K562 (cell line): Measurements from ENCODE around the gene HSPB1. TPM values are rescaled to one million over a fixed set of nuclear protein-coding genes. Genes with fewer than 3 reads are reported as not detected.
A peak's percentile ranks its signal among the peaks of the same experiment; 100 is the strongest.

ENCODE experiments used
- BCOR ChIP-seq: fragments of 450-650 bp; IDR thresholded peaks from 2 replicates; pipeline ENCODE4 v1.6.1; 2016
- CREM ChIP-seq: IDR thresholded peaks from 2 replicates; pipeline ENCODE4 v1.6.1; 2014; ENCODE audit warnings: antibody characterized with exemption, low read depth
- FOXP1 ChIP-seq: sonication (generic); formaldehyde crosslinking; IDR thresholded peaks from 2 replicates; pipeline ENCODE4 v1.8.0; 2022; ENCODE audit warnings: mild to moderate bottlenecking, missing genetic modification reagents
- NCOA4 ChIP-seq: fragments of 450-650 bp; IDR thresholded peaks from 2 replicates; pipeline ENCODE4 v1.6.1; 2018; ENCODE audit warnings: mild to moderate bottlenecking; ENCODE audit not compliant: partially characterized antibody
- NR2F6 ChIP-seq: fragments of 450-650 bp; formaldehyde crosslinking; IDR thresholded peaks from 2 replicates; pipeline ENCODE4 v1.4.0; 2020; ENCODE audit warnings: mild to moderate bottlenecking
- PML ChIP-seq: IDR thresholded peaks from 2 replicates; pipeline ENCODE4 v1.6.1; 2012; ENCODE audit warnings: low read length, inconsistent platforms
- POLR2A ChIP-seq: fragments of 450-650 bp; conservative IDR thresholded peaks from 2 replicates; pipeline ENCODE4 v1.6.1; 2016
- POLR2H ChIP-seq: IDR thresholded peaks from 2 replicates; pipeline ENCODE4 v1.6.1; 2016; ENCODE audit warnings: missing genetic modification characterization, low read depth, mild to moderate bottlenecking, control low read depth, missing compliant biosample characterization, moderate library complexity
- RBM34 ChIP-seq: fragments of 200-400 bp; formaldehyde crosslinking; IDR thresholded peaks from 2 replicates; pipeline ENCODE4 v1.6.1; 2018; ENCODE audit warnings: low read length, borderline replicate concordance; ENCODE audit not compliant: insufficient read depth
- TBP ChIP-seq: optimal IDR thresholded peaks from 2 replicates; pipeline ENCODE3; 2011; ENCODE audit warnings: low read depth, low read length, improper control_type of control experiment
- ZNF175 ChIP-seq: fragments of 200-800 bp; sonication (Bioruptor generic); IDR thresholded peaks from 2 replicates; pipeline ENCODE4 v1.6.1; 2016; ENCODE audit warnings: low read depth, mild to moderate bottlenecking, missing genetic modification characterization, missing compliant biosample characterization
- polyA plus RNA-seq, 8 experiments: library from polyadenylated mRNA; depleted of rRNA in 4 of 8; stranded (reverse) in 5 of 8; unstranded in 3 of 8; fragments of >200 nt; fragmentation: Nextera tagmentation in 2 of 8; fragmentation: Illumina TruSeq in 1 of 8; extraction: Ambion mirVana in 2 of 8; extraction: Trizol in 1 of 8; gene quantifications; 2 replicates each; pipeline versions ENCODE4 v1.2.1 to v1.2.3, GENCODE V29; 2011 to 2014; ENCODE audit warnings: inconsistent platforms in 1 of 8, missing spikeins in 1 of 8
- total RNA-seq, 7 experiments: library from RNA; depleted of rRNA in 6 of 7; stranded (reverse); fragments of >200 nt in 6 of 7; fragmentation: Illumina TruSeq in 2 of 7; extraction: Trizol in 2 of 7; gene quantifications; 2 replicates each; pipeline versions ENCODE4 v1.2.1 to v1.2.3, GENCODE V29; 2011 to 2021; ENCODE audit warnings: low replicate concordance in 1 of 7
- TF ChIP-seq, protein P1 (sequence below): sonication (generic); formaldehyde crosslinking; IDR thresholded peaks from 2 replicates; pipeline ENCODE4 v1.8.0; 2022; ENCODE audit warnings: mild to moderate bottlenecking, missing genetic modification reagents
- TF ChIP-seq, protein P2 (sequence below), 2 experiments: fragments of 450-650 bp; IDR thresholded peaks; 2 replicates each; pipeline ENCODE4 v1.6.1; 2018; ENCODE audit warnings: mild to moderate bottlenecking in 2 of 2, low read depth in 1 of 2; ENCODE audit not compliant: partially characterized antibody in 2 of 2
- TF ChIP-seq, protein P3 (sequence below): fragments of 450-650 bp; IDR thresholded peaks from one replicate; pipeline ENCODE4 v1.6.1; 2018; ENCODE audit warnings: mild to moderate bottlenecking, moderate library complexity; ENCODE audit not compliant: partially characterized antibody
- TF ChIP-seq, protein P4 (sequence below): fragments of 450-650 bp; IDR thresholded peaks from 2 replicates; pipeline ENCODE4 v1.6.1; 2018; ENCODE audit not compliant: partially characterized antibody
- TF ChIP-seq, protein P5 (sequence below): fragments of 450-650 bp; formaldehyde crosslinking; IDR thresholded peaks from 2 replicates; pipeline ENCODE4 v1.4.0; 2022; ENCODE audit warnings: missing genetic modification characterization

The HSPB1 gene
- total and polyA plus RNA-seq, 9 of the 15 experiments (the other 6 are each of a cell fraction or from before 2014, with no cell fraction given), result 27.1 to 522 (median 138) TPM

DNA sequence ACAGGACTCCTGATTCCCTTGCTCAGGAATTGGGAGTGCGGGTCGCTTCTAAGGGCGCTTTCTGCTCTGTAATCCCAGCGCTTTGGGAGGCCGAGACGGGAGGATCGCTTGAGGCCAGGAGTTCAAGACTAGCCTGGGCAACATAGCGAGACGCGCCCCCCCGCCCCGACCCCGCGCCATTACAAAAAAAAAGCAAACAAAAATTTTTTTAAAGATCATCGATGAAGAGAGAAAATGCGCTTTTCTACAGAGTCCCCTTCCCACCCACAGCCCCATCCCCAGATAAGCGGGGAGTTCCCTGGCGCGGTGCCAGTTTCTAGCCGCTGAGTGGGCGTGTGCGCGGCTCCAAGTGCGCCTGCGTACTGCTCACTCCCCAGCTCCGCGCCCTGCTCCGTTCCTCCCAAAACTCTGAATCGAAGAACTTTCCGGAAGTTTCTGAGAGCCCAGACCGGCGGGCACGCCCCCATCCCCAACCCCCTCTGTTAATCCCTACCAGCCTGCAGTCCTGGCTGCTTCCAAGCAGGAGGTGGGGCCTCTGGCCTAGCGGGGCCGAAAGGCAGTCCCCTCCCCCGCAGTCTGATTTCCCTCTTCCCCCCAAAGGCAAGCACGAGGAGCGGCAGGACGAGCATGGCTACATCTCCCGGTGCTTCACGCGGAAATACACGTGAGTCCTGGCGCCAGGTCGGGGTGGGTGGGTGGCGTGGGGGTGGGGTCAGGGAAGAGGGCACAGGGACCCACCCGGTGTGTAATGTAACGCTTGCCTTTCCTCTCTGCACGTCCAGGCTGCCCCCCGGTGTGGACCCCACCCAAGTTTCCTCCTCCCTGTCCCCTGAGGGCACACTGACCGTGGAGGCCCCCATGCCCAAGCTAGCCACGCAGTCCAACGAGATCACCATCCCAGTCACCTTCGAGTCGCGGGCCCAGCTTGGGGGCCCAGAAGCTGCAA lies 1.0 kb downstream of the HSPB1 start (continued):
- TF ChIP-seq, protein P1, sequence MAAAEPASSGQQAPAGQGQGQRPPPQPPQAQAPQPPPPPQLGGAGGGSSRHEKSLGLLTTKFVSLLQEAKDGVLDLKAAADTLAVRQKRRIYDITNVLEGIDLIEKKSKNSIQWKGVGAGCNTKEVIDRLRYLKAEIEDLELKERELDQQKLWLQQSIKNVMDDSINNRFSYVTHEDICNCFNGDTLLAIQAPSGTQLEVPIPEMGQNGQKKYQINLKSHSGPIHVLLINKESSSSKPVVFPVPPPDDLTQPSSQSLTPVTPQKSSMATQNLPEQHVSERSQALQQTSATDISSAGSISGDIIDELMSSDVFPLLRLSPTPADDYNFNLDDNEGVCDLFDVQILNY (CRISPR knock-in tag), result no peak
- TF ChIP-seq FOXP1 (CRISPR knock-in tag) (peak; percentile 13; the same call in 1 of the 2 replicates), POLR2A (peak; percentile 66), PML (no peak), NCOA4 (no peak), TBP (peak; percentile 83), ZNF175 (CRISPR knock-in tag) (no peak), CREM (no peak; the same call in 1 of the 2 replicates), POLR2H (tag) (no peak), NR2F6 (CRISPR knock-in tag) (no peak), RBM34 (no peak), BCOR (peak; percentile 42)
- TF ChIP-seq, protein P2, sequence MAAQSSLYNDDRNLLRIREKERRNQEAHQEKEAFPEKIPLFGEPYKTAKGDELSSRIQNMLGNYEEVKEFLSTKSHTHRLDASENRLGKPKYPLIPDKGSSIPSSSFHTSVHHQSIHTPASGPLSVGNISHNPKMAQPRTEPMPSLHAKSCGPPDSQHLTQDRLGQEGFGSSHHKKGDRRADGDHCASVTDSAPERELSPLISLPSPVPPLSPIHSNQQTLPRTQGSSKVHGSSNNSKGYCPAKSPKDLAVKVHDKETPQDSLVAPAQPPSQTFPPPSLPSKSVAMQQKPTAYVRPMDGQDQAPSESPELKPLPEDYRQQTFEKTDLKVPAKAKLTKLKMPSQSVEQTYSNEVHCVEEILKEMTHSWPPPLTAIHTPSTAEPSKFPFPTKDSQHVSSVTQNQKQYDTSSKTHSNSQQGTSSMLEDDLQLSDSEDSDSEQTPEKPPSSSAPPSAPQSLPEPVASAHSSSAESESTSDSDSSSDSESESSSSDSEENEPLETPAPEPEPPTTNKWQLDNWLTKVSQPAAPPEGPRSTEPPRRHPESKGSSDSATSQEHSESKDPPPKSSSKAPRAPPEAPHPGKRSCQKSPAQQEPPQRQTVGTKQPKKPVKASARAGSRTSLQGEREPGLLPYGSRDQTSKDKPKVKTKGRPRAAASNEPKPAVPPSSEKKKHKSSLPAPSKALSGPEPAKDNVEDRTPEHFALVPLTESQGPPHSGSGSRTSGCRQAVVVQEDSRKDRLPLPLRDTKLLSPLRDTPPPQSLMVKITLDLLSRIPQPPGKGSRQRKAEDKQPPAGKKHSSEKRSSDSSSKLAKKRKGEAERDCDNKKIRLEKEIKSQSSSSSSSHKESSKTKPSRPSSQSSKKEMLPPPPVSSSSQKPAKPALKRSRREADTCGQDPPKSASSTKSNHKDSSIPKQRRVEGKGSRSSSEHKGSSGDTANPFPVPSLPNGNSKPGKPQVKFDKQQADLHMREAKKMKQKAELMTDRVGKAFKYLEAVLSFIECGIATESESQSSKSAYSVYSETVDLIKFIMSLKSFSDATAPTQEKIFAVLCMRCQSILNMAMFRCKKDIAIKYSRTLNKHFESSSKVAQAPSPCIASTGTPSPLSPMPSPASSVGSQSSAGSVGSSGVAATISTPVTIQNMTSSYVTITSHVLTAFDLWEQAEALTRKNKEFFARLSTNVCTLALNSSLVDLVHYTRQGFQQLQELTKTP (IDR thresholded peaks at IDR 0.05; ENCODE audit: low read depth in 1 of 2, partially characterized antibody in 2 of 2), result no peak
- TF ChIP-seq, protein P3, sequence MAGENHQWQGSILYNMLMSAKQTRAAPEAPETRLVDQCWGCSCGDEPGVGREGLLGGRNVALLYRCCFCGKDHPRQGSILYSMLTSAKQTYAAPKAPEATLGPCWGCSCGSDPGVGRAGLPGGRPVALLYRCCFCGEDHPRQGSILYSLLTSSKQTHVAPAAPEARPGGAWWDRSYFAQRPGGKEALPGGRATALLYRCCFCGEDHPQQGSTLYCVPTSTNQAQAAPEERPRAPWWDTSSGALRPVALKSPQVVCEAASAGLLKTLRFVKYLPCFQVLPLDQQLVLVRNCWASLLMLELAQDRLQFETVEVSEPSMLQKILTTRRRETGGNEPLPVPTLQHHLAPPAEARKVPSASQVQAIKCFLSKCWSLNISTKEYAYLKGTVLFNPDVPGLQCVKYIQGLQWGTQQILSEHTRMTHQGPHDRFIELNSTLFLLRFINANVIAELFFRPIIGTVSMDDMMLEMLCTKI, result no peak
- TF ChIP-seq, protein P4, sequence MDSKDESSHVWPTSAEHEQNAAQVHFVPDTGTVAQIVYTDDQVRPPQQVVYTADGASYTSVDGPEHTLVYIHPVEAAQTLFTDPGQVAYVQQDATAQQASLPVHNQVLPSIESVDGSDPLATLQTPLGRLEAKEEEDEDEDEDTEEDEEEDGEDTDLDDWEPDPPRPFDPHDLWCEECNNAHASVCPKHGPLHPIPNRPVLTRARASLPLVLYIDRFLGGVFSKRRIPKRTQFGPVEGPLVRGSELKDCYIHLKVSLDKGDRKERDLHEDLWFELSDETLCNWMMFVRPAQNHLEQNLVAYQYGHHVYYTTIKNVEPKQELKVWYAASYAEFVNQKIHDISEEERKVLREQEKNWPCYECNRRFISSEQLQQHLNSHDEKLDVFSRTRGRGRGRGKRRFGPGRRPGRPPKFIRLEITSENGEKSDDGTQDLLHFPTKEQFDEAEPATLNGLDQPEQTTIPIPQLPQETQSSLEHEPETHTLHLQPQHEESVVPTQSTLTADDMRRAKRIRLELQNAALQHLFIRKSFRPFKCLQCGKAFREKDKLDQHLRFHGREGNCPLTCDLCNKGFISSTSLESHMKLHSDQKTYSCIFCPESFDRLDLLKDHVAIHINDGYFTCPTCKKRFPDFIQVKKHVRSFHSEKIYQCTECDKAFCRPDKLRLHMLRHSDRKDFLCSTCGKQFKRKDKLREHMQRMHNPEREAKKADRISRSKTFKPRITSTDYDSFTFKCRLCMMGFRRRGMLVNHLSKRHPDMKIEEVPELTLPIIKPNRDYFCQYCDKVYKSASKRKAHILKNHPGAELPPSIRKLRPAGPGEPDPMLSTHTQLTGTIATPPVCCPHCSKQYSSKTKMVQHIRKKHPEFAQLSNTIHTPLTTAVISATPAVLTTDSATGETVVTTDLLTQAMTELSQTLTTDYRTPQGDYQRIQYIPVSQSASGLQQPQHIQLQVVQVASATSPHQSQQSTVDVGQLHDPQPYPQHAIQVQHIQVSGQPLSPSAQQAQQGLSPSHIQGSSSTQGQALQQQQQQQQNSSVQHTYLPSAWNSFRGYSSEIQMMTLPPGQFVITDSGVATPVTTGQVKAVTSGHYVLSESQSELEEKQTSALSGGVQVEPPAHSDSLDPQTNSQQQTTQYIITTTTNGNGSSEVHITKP, result peak; percentile 54
- TF ChIP-seq, protein P5, sequence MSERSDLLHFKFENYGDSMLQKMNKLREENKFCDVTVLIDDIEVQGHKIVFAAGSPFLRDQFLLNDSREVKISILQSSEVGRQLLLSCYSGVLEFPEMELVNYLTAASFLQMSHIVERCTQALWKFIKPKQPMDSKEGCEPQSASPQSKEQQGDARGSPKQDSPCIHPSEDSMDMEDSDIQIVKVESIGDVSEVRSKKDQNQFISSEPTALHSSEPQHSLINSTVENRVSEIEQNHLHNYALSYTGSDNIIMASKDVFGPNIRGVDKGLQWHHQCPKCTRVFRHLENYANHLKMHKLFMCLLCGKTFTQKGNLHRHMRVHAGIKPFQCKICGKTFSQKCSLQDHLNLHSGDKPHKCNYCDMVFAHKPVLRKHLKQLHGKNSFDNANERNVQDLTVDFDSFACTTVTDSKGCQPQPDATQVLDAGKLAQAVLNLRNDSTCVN, result no peak
